Left lung (tissue), 10 donors: ENCODE results near the gene MAP3K15. TPM values are rescaled to one million over a fixed set of nuclear protein-coding genes. Genes with fewer than 3 reads are reported as not detected.
"Not testable (repeated sequence)": the region's sequence is repeated elsewhere in the genome, so short reads cannot be mapped to it uniquely, and the experiment has no call there.

Source experiments
- ATAC-seq: fragments of 200-7000 bp; cut with Tn5 transposase; one replicate; pipeline ENCODE4 v1.9.1; 2020; ENCODE audit warnings: moderate library complexity
- DNase-seq, 4 donors: peaks; one replicate each; pipeline ENCODE4 v3.0.0-alpha.2; 2013 to 2020
- H3K27ac ChIP-seq, 2 donors: fragments of 200-600 bp; sonication (generic) in 1 of 2; one replicate each; pipeline versions ENCODE4 v1.5.0 to v1.8.0; 2020 to 2021
- H3K27me3 ChIP-seq, 2 donors: fragments of 200-600 bp; sonication (generic) in 1 of 2; one replicate each; pipeline versions ENCODE4 v1.5.0 to v1.8.0; 2020 to 2021
- H3K36me3 ChIP-seq, 2 donors: fragments of 200-600 bp; sonication (generic) in 1 of 2; one replicate each; pipeline versions ENCODE4 v1.5.0 to v1.8.0; 2020 to 2021
- H3K4me1 ChIP-seq, 2 donors: fragments of 200-600 bp; one replicate each; pipeline ENCODE4 v1.8.0; 2021
- H3K4me3 ChIP-seq, 2 donors: fragments of 200-600 bp; sonication (generic) in 1 of 2; one replicate each; pipeline versions ENCODE4 v1.5.0 to v1.8.0; 2020 to 2021; ENCODE audit warnings: mild to moderate bottlenecking in 1 of 2
- H3K9me3 ChIP-seq, 2 donors: fragments of 200-600 bp; sonication (generic) in 1 of 2; one replicate each; pipeline versions ENCODE4 v1.5.0 to v1.8.0; 2020 to 2021
- intact Hi-C, 2 donors: fragments of 100-400 bp; cut with DNase I; formaldehyde crosslinking; loops; one replicate each; pipeline versions ENCODE4 v1.11.2 to v1.14.2; 2022
- polyA plus RNA-seq, 6 donors: library from polyadenylated mRNA; unstranded; fragments of 120-200 nt; gene quantifications; one replicate each; pipeline ENCODE4 v1.2.1, GENCODE V29; 2013; ENCODE audit not compliant: insufficient read length in 6 of 6
- total RNA-seq, 2 donors: library from RNA; stranded (reverse); fragmentation: NEBNext Ultra II Directional; extraction: Animal tissue kit (Norgen Biotek cat#: 25700); gene quantifications; one replicate each; pipeline ENCODE4 v1.2.1, GENCODE V29; 2021
- TF ChIP-seq, protein P1 (sequence below), 2 donors: fragments of 200-600 bp; sonication (generic) in 1 of 2; IDR thresholded peaks; one replicate each; pipeline versions ENCODE4 v1.5.0 to v1.8.0; 2021; ENCODE audit warnings: antibody characterized with exemption in 2 of 2
- donor health status: DM: no; HTN: yes; CAD: no.
- donor health status: DM: no; HTN: no; CAD: no.

MAP3K15 gene
- total and polyA plus RNA-seq, 8 donors, result 0.24 to 2.0 (median 1.6) TPM

DNA sequence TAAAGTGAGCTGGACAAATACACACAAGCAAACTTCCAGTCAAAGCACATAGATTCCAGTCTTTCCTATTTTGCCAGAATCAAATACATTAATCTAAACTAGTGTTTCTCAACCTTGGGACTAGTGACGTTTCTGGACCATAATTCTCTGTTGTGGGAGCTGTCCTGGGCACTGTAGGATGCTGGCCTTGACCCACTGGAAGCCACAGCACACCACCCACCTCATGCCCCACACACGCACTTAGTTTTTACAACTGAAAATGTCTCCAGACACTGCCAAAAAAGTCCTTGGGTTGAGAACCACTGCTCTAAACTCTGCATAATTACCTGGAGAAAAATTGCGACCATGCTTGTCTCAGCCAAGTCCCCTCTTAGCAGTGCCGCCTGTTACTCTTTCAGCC, 57.6 kb downstream of the MAP3K15 start:
- TF ChIP-seq, protein P1, sequence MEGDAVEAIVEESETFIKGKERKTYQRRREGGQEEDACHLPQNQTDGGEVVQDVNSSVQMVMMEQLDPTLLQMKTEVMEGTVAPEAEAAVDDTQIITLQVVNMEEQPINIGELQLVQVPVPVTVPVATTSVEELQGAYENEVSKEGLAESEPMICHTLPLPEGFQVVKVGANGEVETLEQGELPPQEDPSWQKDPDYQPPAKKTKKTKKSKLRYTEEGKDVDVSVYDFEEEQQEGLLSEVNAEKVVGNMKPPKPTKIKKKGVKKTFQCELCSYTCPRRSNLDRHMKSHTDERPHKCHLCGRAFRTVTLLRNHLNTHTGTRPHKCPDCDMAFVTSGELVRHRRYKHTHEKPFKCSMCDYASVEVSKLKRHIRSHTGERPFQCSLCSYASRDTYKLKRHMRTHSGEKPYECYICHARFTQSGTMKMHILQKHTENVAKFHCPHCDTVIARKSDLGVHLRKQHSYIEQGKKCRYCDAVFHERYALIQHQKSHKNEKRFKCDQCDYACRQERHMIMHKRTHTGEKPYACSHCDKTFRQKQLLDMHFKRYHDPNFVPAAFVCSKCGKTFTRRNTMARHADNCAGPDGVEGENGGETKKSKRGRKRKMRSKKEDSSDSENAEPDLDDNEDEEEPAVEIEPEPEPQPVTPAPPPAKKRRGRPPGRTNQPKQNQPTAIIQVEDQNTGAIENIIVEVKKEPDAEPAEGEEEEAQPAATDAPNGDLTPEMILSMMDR (IDR thresholded peaks at IDR 0.05), result no peak
- H3K27me3 ChIP-seq, result no peaks in the 10 kb centered on the region
- intact Hi-C loops, result no loop called here
- no peak overlapping the region for H3K4me3 ChIP-seq
- no peaks in the 10 kb centered on the region for H3K36me3 ChIP-seq
- no peak overlapping the region for H3K27ac ChIP-seq
- H3K9me3 ChIP-seq, result no peaks in the 10 kb centered on the region
- DNase-seq (no peak), ATAC-seq (no peak)
- no peaks in the 10 kb centered on the region for H3K4me1 ChIP-seq

DNA sequence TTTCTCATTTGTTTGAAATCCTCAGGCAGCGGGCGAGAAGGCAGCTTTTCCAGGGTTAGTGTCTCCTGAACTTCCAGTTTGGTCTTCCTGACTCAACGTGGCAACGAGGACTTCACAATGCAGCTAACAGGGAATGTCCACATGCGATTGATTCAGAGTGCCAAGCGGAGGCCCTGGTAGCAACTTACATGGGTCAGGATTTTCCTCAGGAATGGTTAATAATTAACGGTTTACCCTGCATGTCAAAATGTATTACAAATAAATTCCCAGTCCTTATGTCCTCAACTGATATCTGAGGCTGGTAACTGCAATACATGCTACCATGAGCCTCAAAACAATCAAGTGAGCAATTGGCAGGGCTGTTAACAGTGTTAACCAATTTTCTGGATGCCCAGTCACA, 67.2 kb downstream of the MAP3K15 start:
- Histone ChIP-seq H3K27me3 (no peaks in the 10 kb centered on the region), H3K4me3 (no peak overlapping the region), H3K36me3 (no peaks in the 10 kb centered on the region), H3K4me1 (no peaks in the 10 kb centered on the region), H3K9me3 (no peaks in the 10 kb centered on the region), H3K27ac (no peak overlapping the region)
- ATAC-seq (no peak), DNase-seq (no peak)
- TF ChIP-seq, protein P1 (IDR thresholded peaks at IDR 0.05), result no peak
- intact Hi-C loops, result no loop called here

DNA sequence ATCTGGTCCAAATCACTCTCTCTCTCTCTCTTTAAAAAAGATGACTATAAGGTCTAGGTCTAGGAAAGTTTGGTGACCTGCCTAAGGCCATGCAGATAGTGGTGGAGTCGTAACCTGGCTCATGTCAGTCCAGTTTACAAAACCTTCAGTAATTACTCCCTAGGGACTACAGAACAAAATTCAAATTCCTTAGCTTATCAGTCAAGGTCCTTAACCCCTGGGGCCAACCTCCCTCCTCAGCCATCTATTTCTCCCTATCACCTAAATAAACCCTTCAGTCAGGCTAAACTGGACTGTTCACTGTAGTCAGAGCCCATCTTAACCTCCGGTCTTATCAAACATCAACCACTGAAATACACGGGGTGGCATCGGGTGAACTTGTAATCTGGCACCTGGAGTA, 68.9 kb downstream of the MAP3K15 start:
- TF ChIP-seq, protein P1 (IDR thresholded peaks at IDR 0.05), result no peak
- H3K4me3 ChIP-seq, result no peak overlapping the region
- H3K9me3 ChIP-seq, result no peaks in the 10 kb centered on the region
- H3K4me1 ChIP-seq, result no peaks in the 10 kb centered on the region
- intact Hi-C loops, result no loop called here
- H3K27ac ChIP-seq, result no peak overlapping the region
- no peaks in the 10 kb centered on the region for H3K36me3 ChIP-seq
- DNase-seq, result no peak
- no peaks in the 10 kb centered on the region for H3K27me3 ChIP-seq
- no peak for ATAC-seq

DNA sequence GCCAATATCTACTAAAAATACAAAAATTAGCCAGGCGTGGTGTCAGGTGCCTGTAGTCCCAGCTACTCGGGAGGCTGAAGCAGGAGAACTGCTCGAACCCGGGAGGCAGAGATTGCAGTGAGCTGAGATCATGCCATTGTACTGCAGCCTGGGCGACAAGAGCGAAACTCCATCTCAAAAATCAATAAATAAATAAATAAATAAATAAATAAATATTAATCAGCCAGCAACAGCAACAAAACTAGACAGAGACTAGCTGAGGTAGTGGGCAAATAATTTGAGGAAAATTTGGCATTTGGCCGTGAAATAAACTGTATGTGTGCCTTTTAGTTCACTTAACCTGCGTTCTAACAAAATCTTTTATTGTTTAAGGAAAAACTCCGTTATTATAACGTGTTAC, 69.5 kb downstream of the MAP3K15 start:
- H3K4me1 ChIP-seq, H3K36me3 ChIP-seq, DNase-seq, ATAC-seq, H3K9me3 ChIP-seq, intact Hi-C loops, H3K27me3 ChIP-seq, H3K4me3 ChIP-seq, H3K27ac ChIP-seq: not testable (repeated sequence)

DNA sequence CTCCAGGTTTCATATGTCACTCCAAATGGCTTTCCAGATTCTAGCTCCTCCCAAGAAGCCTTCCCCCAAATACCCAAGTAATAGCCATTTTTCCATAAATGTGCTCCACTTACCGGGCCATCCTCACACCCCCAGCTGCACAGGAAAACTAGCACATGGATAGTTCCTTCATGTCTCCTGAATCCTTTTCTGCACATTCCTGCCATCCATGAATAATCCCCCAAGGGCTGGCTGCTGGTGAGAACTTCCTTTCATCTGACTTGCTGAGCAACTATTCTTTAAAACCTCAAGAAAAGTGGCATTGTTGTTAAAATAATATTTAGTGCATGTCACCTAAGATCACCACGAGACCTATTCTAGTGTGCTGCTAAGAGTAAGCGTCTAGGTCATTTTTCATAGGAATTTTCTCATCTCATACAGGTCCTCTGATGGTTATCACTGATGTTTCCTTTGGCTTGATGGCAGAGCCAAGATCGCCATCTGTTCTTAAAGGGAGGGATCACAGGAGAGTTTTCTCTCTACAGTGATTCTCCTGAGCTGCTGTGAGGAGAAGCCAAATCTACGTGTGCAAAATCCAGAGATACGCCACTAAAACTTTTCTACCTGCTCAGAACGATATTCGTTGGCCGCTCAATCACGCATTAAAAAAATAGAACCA, 71.3 kb downstream of the MAP3K15 start:
- H3K36me3 ChIP-seq, result no peaks in the 10 kb centered on the region
- TF ChIP-seq, protein P1 (IDR thresholded peaks at IDR 0.05), result no peak
- DNase-seq (no peak), ATAC-seq (no peak)
- no peaks in the 10 kb centered on the region for H3K4me1 ChIP-seq
- no peak overlapping the region for H3K27ac ChIP-seq
- intact Hi-C loops, result no loop called here
- no peak overlapping the region for H3K4me3 ChIP-seq
- no peaks in the 10 kb centered on the region for H3K9me3 ChIP-seq
- no peaks in the 10 kb centered on the region for H3K27me3 ChIP-seq

DNA sequence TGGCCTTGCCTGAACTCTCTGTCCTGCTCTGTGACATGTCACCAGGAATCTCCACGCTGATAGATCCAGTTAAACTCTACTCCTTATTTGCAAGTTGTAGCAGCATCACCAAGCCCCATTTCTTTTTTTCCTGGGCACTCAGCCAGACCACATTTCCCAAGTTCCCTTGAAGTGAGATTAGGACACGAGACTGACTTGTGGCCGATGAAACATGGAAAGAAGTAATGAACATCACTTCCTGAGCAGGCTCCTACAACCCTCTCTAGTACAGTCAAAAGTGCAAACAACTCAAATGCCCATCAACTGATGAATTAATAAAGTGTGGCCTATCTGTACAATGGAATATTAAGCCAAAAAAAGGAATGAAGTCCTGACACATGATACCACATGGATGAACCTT, 74.6 kb downstream of the MAP3K15 start:
- Histone ChIP-seq H3K4me1 (no peaks in the 10 kb centered on the region), H3K4me3 (no peak overlapping the region), H3K27ac (no peak overlapping the region), H3K27me3 (no peaks in the 10 kb centered on the region), H3K36me3 (no peaks in the 10 kb centered on the region), H3K9me3 (no peaks in the 10 kb centered on the region)
- intact Hi-C loops, result no loop called here
- no peak for ATAC-seq
- peak in 1 of 4 donors; percentile 19 for DNase-seq
- TF ChIP-seq, protein P1 (IDR thresholded peaks at IDR 0.05), result no peak

DNA sequence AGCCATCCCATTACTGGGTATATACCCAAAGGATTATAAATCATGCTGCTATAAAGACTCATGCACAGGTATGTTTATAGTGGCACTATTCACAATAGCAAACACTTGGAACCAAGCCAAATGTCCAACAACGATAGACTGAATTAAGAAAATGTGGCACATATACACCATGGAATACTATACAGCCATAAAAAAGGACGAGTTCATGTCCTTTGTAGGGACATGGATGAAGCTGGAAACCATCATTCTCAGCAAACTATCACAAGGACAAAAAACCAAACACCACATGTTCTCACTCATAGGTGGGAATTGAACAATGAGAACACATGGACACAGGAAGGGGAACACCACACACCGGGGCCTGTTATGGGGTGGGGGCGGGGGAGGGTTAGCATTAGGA, 92.6 kb downstream of the MAP3K15 start:
- DNase-seq, H3K9me3 ChIP-seq, ATAC-seq, H3K4me3 ChIP-seq, H3K4me1 ChIP-seq, intact Hi-C loops, H3K36me3 ChIP-seq, H3K27me3 ChIP-seq, H3K27ac ChIP-seq: not testable (repeated sequence)
